RCC 7860 (cell line): Measurements from ENCODE around the gene HSPA12B.

ENCODE experiments used
- DNase-seq: peaks from one replicate; pipeline ENCODE4 v3.0.0-alpha.2; 2015; ENCODE audit warnings: low spot score
- FAIRE-seq: peaks from 2 replicates; lab custom pipeline; 2012; peaks lifted over from hg19 to GRCh38; lab: Jason Lieb, UNC

The HSPA12B gene

DNA sequence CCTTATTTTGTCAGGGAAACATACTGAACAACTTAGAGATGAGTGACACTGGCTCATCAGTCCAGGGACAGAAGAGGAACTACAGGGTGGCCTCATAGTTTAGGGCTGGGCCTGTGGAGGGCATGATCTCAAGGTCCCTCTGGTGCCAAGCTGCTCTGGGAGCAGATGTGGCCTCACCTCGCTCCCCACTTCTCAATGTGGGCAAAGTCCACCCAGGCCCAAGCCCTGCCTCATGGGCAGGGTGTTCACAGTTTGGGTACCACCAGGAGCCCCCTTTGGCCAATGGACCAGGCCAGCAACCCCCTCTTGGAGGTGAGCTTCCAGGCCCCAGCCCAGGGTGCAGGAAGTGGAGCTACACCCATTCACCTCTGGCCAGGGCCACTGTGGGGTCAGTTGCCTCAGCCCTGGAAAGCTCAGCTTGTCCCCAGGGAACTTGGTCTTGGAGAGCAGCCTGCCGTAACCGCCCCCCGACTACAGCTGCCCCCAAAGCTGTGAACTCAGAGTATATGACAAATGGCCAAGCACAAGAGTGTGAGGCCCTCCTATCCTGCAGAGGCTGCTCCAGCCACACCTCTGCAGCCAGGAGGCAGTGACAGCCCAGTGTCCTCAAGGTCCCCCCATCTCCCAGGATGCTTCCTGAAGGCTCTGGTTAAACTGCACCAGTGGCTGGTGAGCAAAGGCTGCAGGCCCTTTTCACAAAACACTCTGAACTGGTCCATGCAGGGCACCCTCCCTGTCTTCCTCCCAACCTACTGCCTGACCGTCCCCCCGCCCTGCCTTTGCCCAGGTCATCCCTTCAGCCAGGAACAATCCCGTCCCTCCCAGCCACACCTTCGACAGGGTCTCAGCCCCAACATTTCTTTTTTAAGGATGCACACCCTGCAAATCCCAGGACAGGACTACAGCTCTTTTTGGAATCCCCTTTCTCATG lies 31.5 kb downstream of the HSPA12B start:
- FAIRE-seq, result no peak
- no peak for DNase-seq

DNA sequence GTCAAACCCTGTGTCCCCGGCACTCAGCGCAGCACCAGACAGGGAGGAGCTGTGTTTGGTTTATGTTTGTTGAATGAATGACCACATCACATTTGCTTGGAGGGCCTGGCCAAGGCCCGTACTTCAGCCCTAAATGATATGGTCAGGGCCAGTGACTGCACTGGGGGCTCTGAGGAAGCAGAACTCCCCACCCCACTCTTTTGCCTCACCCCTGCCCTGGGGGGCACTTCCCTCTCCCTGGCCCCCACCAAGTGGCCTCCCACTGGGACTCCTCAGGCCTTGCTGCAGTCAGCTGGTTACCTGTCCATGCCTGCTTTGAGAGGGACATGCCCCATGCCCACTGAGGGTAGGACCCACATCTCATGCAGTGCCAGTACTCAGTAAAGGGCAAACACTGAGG lies 32.2 kb downstream of the HSPA12B start:
- DNase-seq, result no peak
- no peak for FAIRE-seq

DNA sequence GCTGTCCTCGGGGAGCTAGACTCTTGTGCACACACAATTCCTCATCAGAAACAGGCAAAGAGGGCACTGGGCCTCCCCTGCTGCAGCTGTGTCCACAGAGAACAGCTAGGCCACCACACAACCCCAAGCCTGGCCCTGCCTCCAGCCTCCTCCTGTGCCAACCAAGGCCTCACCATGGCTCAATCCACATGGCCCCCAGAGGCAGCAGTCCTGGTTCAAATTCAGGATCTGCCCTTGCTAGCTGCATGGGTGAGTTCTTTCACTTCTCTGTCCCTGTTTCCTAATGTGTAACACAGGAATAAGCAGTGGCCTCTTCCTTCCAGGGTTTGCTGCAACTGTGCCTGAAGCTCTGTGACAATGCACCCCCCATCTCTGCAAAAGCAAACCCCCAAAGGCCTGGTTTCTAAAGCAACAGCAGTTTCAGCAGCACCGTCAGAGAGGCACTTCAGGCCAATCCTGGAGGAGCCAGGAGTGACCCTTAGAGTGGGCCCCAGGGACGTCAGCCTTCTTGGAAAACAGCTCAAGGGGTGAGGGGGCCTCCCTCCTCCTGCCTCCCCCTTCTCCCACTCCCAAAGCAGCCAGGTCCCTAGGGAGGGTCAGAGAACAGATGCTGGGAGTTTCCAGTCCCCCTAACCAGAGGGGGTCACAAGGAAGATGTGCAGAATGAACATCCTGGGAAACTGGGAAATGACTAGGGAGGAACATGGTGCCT lies 32.8 kb downstream of the HSPA12B start:
- no peak for FAIRE-seq

DNA sequence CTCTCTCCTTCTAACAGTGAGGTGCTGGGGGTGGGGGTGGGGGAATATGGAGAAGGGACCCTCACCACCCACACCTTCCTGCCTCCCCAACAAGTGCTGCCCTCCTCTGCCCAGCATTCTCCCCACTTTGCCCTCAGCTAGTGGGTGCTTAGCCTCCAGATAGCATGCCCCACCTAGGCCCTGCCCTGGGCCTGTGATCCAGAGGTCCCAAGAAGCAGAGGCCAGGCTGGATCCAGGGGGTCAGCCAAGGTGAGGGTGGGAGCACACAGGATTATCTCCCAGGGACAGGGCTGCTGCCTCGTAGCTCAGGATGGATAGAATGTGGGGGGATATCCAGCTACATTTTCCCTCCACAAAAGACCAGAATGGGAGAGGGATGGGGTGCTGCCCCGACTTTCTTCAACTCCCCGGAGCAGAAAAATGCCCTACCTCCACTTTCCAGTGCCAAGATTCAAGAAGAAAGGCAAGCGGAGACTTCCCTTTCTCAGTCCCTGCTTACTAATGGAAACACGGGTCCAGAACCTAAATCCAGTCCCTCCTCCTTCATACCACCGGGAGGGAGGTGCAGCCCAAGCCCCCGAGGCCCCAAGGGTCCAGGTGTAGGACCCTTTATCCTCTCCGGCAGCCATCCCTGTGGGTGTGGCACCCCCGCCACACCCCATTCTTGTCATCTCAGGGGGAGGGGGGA lies 34.1 kb downstream of the HSPA12B start:
- no peak for DNase-seq
- FAIRE-seq, result no peak

More for the DNA sequence above, 32.8 kb downstream of the HSPA12B start:
- DNase-seq, result no peak

GRCh38 chr20:3767110-3767426 lies 34.6 kb downstream of the HSPA12B start:
- DNase-seq, result no peak
- FAIRE-seq, result no peak

- peak; percentile 95 for DNase-seq
- peak; percentile 67 for FAIRE-seq
These were observed 35.2 kb downstream of the HSPA12B start, which contains the start of gene ADISSP for GRCh38 chr20:3767427-3768341. Gene ADISSP (minus strand): TSS chr20:3767753. CDS start chr20:3760100, 7,653 bp downstream.

- FAIRE-seq (no peak), DNase-seq (peak; percentile 70)
These were observed 36.1 kb downstream of the HSPA12B start for GRCh38 chr20:3768342-3769130.

- FAIRE-seq (no peak), DNase-seq (no peak)
These were observed 39.1 kb downstream of the HSPA12B start for GRCh38 chr20:3771552-3772058.

GRCh38 chr20:3775457-3776108 lies 43.1 kb downstream of the HSPA12B start:
- DNase-seq, result no peak
- FAIRE-seq, result no peak

- FAIRE-seq, result no peak
These were observed 44.9 kb downstream of the HSPA12B start for GRCh38 chr20:3777381-3777715.

DNA sequence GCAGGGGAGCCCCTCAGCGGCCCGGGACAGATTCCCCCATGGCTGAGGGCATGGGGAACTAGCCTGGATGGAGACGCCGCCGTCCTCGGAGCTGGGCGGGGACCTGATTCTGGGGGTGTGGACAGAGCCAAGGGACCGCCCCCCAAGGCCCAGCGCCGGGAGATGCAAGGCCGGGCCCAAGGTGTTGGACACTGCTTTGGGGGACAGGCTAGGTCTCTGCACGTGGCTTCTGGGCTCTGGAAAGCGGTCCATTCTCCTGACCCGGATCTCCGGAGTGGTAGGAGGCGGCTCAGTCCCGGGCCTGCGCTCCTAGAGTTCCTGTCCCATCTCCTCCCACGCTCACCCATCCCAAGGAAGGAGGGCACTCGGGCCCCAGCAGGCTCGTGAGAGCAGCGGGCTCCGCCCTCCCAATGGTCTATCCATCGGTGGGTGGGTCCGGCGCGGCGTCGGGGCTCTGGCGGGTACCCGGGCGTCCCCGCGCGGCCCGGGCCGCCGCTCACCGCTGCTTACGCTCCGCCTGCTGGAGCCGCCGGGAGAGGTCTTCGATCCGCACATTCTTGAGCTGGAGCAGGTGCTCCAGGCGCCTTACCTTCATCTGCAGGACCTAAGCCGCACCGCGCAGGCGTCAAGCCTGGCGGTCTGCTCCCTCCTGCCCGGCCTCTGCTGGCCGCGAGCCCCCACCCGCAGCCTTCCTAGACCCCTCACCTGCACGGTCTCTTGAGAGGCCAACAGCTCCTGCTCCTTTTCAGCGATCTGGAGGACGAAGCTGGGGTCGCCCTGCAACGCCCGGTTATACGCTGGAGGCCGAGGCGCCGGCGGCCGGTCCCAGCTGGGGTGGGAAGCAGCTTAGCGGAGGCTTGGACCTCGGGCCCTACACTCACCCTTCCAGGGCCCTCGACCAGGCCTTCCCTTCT lies 45.5 kb downstream of the HSPA12B start:
- FAIRE-seq (no peak), DNase-seq (no peak)

More at GRCh38 chr20:3777381-3777715, 44.9 kb downstream of the HSPA12B start:
- DNase-seq, result no peak

- FAIRE-seq (no peak), DNase-seq (no peak)
These were observed 46.5 kb downstream of the HSPA12B start for GRCh38 chr20:3778976-3779375.

GRCh38 chr20:3781153-3781910 lies 48.8 kb downstream of the HSPA12B start, which contains the start of gene SPEF1:
Gene SPEF1 (minus strand): TSS chr20:3781448. CDS start chr20:3781287, 161 bp downstream.
- FAIRE-seq (peak; percentile 86), DNase-seq (peak; percentile 90)

DNA sequence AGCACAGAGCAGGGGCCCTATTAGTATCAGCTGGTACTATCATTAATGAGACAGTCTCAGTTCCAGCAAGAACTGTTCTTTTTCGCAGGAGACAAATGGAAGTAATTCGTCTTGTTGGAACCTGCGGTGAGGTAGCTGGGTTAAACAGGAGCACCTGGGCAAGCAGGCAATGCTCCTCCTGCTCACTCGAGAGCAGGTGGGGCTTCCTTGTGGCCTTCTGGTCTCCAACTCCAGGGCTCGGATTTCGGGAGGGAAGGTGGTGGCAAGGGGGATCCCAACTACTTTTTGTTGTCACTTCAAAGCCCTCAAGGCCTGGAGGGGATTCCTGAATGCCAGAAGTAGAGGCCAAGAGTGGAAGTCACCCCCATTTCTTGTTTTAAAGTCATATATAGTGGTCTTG lies 50.1 kb downstream of the HSPA12B start:
- no peak for FAIRE-seq
- DNase-seq, result no peak

DNA sequence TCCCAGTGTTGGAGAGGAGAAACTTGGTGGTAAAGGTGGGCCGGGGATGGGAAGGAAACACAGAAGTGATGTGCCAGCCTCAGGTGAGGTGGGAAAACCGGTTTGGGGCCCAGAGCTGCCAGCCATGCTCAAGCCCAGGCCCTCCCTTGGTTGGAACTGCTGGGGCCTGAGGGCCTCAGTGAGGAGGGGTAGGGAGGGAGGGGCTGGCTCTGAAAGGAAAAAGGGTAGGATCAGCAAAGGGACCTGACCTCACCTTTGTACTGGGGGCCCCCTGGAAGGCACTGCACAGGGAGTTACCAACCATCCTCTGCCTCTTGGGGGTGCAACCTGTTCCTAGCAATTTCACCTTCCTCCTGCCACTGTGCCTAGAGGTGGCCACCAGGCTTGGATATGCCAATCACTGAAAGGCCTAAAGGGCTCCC lies 50.6 kb downstream of the HSPA12B start:
- no peak for DNase-seq
- no peak for FAIRE-seq

DNA sequence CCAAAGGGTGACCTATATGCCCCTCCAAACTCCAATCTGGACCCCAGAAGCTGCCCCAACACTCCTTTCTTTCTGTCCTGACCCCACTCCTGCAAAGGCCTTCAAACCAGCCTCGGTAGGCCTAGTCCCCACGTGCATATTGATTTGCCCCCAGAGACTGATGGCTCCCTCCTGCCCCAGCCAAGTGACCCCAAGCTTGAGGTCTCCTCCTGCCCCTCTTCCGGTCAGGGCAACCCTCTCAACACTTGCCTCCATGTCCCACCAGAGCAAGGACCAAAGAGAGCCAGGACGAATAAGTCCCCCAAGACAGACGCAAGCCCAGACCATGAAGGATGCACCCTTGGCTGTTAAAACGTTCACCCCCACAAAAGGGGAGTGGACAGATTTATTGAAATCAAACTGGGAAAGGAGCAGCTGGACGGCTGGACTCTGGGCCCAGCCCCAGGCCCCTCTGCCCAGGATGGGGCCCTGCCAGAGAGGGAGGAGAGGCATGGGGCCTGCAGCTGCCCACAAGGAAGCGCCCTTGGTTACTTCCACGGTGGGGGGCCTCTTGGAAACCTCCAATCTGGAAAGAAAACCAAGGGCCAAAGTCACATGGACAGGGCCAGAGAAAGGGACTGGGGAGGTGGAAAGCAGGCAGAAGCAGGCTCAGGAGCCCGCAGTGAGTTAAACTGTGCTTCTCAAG lies 51.2 kb downstream of the HSPA12B start:
- DNase-seq, result no peak

More for the DNA sequence above, 51.2 kb downstream of the HSPA12B start:
- no peak for FAIRE-seq
